Measurements from ENCODE around the gene GNMT.

The GNMT gene

GRCh38 chr6:42928986-42929820, 31.4 kb upstream of the GNMT start, which contains the start of gene CNPY3:
TSS of gene CNPY3 (plus strand) at chr6:42929480. CDS start at chr6:42929571, 91 bp downstream.
- peak within 1 kb of the TSS; percentile 80 for H3K9ac ChIP-seq (ENCODE audit: insufficient read length)
- peaks cover 8% of the 10 kb centered on the region; the same call in 1 of the 2 replicates for H3K36me3 ChIP-seq (ENCODE audit: insufficient read depth, low read length)
- H3K4me3 ChIP-seq, result peak within 1 kb of the TSS; percentile 88
- no peaks in the 10 kb centered on the region for H3K9me3 ChIP-seq (ENCODE audit: low read depth, low read length)
- TF ChIP-seq POLR2AphosphoS5 (IDR thresholded peaks at IDR 0.05; ENCODE audit: borderline replicate concordance, low read depth, low read length), result peak; percentile 87
- no peak for TF ChIP-seq FOXP2 (optimal IDR thresholded peaks at IDR 0.05; ENCODE audit: control extremely low read depth, extremely low read length, insufficient read depth)
- peak; percentile 99 for DNase-seq (ENCODE audit: low read depth, low spot score)
- peak within 1 kb of the TSS; percentile 91 for H3K27ac ChIP-seq

- H3K36me3 ChIP-seq (ENCODE audit: insufficient read depth, low read length), result peaks cover 14% of the 10 kb centered on the region; the same call in 1 of the 2 replicates
- TF ChIP-seq POLR2AphosphoS5 (IDR thresholded peaks at IDR 0.05; ENCODE audit: borderline replicate concordance, low read depth, low read length) (no peak; the same call in 1 of the 2 replicates), FOXP2 (optimal IDR thresholded peaks at IDR 0.05; ENCODE audit: control extremely low read depth, extremely low read length, insufficient read depth) (no peak), EZH2 (IDR thresholded peaks at IDR 0.05) (no peak)
- peak overlapping the region; percentile 91 for H3K27ac ChIP-seq
- peak; percentile 22 for DNase-seq (ENCODE audit: low read depth, low spot score)
- H3K9me3 ChIP-seq (ENCODE audit: low read depth, low read length), result no peaks in the 10 kb centered on the region
- peak overlapping the region; percentile 88 for H3K4me3 ChIP-seq
- H3K9ac ChIP-seq (ENCODE audit: insufficient read length), result peak overlapping the region; percentile 80
Measured at GRCh38 chr6:42929821-42930360, 30.7 kb upstream of the GNMT start.

- H3K9me3 ChIP-seq (ENCODE audit: low read depth, low read length), result no peaks in the 10 kb centered on the region
- H3K36me3 ChIP-seq (ENCODE audit: insufficient read depth, low read length), result peaks cover 29% of the 10 kb centered on the region; the same call in 1 of the 2 replicates
- DNase-seq (ENCODE audit: low read depth, low spot score), result no peak
- H3K27ac ChIP-seq, result no peak overlapping the region
- H3K4me3 ChIP-seq, result no peak overlapping the region
- no peak for TF ChIP-seq POLR2AphosphoS5 (IDR thresholded peaks at IDR 0.05; ENCODE audit: borderline replicate concordance, low read depth, low read length)
- H3K9ac ChIP-seq (ENCODE audit: insufficient read length), result peak overlapping the region; percentile 47
Measured at GRCh38 chr6:42932412-42932811, 28.1 kb upstream of the GNMT start.

GRCh38 chr6:42933205-42933604, 27.3 kb upstream of the GNMT start:
- peak overlapping the region; percentile 7 for H3K9ac ChIP-seq (ENCODE audit: insufficient read length)
- no peak for TF ChIP-seq POLR2AphosphoS5 (IDR thresholded peaks at IDR 0.05; ENCODE audit: borderline replicate concordance, low read depth, low read length)
- TF ChIP-seq EZH2 (IDR thresholded peaks at IDR 0.05), result no peak
- TF ChIP-seq FOXP2 (optimal IDR thresholded peaks at IDR 0.05; ENCODE audit: control extremely low read depth, extremely low read length, insufficient read depth), result no peak
- DNase-seq (ENCODE audit: low read depth, low spot score), result no peak
- H3K27ac ChIP-seq, result no peak overlapping the region; the same call in 1 of the 2 replicates
- peaks cover 35% of the 10 kb centered on the region; the same call in 1 of the 2 replicates for H3K36me3 ChIP-seq (ENCODE audit: insufficient read depth, low read length)
- H3K9me3 ChIP-seq (ENCODE audit: low read depth, low read length), result no peaks in the 10 kb centered on the region
- H3K4me3 ChIP-seq, result no peak overlapping the region

GRCh38 chr6:42935322-42935721, 25.2 kb upstream of the GNMT start:
- Histone ChIP-seq H3K27ac (no peak overlapping the region), H3K4me3 (no peak overlapping the region), H3K36me3 (ENCODE audit: insufficient read depth, low read length) (peaks cover 38% of the 10 kb centered on the region; the same call in 1 of the 2 replicates), H3K9me3 (ENCODE audit: low read depth, low read length) (no peaks in the 10 kb centered on the region), H3K9ac (ENCODE audit: insufficient read length) (no peak overlapping the region)
- TF ChIP-seq POLR2AphosphoS5 (IDR thresholded peaks at IDR 0.05; ENCODE audit: borderline replicate concordance, low read depth, low read length), result no peak
- no peak for TF ChIP-seq EZH2 (IDR thresholded peaks at IDR 0.05)
- no peak for TF ChIP-seq FOXP2 (optimal IDR thresholded peaks at IDR 0.05; ENCODE audit: control extremely low read depth, extremely low read length, insufficient read depth)
- DNase-seq (ENCODE audit: low read depth, low spot score), result no peak

- Histone ChIP-seq H3K36me3 (ENCODE audit: insufficient read depth, low read length) (peaks cover 38% of the 10 kb centered on the region; the same call in 1 of the 2 replicates), H3K9ac (ENCODE audit: insufficient read length) (no peak overlapping the region), H3K27ac (no peak overlapping the region), H3K4me3 (no peak overlapping the region), H3K9me3 (ENCODE audit: low read depth, low read length) (no peaks in the 10 kb centered on the region)
- DNase-seq (ENCODE audit: low read depth, low spot score), result no peak
- TF ChIP-seq FOXP2 (optimal IDR thresholded peaks at IDR 0.05; ENCODE audit: control extremely low read depth, extremely low read length, insufficient read depth) (no peak), POLR2AphosphoS5 (IDR thresholded peaks at IDR 0.05; ENCODE audit: borderline replicate concordance, low read depth, low read length) (no peak), EZH2 (IDR thresholded peaks at IDR 0.05) (no peak)
Measured at GRCh38 chr6:42936398-42936797, 24.2 kb upstream of the GNMT start.

GRCh38 chr6:42937548-42938427, 22.8 kb upstream of the GNMT start:
- no peak for TF ChIP-seq FOXP2 (optimal IDR thresholded peaks at IDR 0.05; ENCODE audit: control extremely low read depth, extremely low read length, insufficient read depth)
- no peak for TF ChIP-seq EZH2 (IDR thresholded peaks at IDR 0.05)
- TF ChIP-seq POLR2AphosphoS5 (IDR thresholded peaks at IDR 0.05; ENCODE audit: borderline replicate concordance, low read depth, low read length), result no peak
- Histone ChIP-seq H3K36me3 (ENCODE audit: insufficient read depth, low read length) (peaks cover 35% of the 10 kb centered on the region; the same call in 1 of the 2 replicates), H3K9me3 (ENCODE audit: low read depth, low read length) (no peaks in the 10 kb centered on the region), H3K9ac (ENCODE audit: insufficient read length) (no peak overlapping the region), H3K4me3 (no peak overlapping the region), H3K27ac (no peak overlapping the region)
- DNase-seq (ENCODE audit: low read depth, low spot score), result no peak

GRCh38 chr6:42938428-42938796, 22.1 kb upstream of the GNMT start:
- DNase-seq (ENCODE audit: low read depth, low spot score), result no peak
- H3K36me3 ChIP-seq (ENCODE audit: insufficient read depth, low read length), result peaks cover 35% of the 10 kb centered on the region; the same call in 1 of the 2 replicates
- H3K9ac ChIP-seq (ENCODE audit: insufficient read length), result no peak overlapping the region
- H3K27ac ChIP-seq, result no peak overlapping the region
- no peak overlapping the region for H3K4me3 ChIP-seq
- H3K9me3 ChIP-seq (ENCODE audit: low read depth, low read length), result no peaks in the 10 kb centered on the region
- no peak for TF ChIP-seq FOXP2 (optimal IDR thresholded peaks at IDR 0.05; ENCODE audit: control extremely low read depth, extremely low read length, insufficient read depth)
- TF ChIP-seq POLR2AphosphoS5 (IDR thresholded peaks at IDR 0.05; ENCODE audit: borderline replicate concordance, low read depth, low read length), result no peak
- TF ChIP-seq EZH2 (IDR thresholded peaks at IDR 0.05), result no peak
